ENCODE results near the gene SLC25A1. TPM values are rescaled to one million over a fixed set of nuclear protein-coding genes. Genes with fewer than 3 reads are reported as not detected.

SLC25A1 gene
- total and polyA plus RNA-seq, 2 donors (not counting 1 experiment from before 2014, with no cell fraction given), result 41.3 to 47.7 TPM

DNA sequence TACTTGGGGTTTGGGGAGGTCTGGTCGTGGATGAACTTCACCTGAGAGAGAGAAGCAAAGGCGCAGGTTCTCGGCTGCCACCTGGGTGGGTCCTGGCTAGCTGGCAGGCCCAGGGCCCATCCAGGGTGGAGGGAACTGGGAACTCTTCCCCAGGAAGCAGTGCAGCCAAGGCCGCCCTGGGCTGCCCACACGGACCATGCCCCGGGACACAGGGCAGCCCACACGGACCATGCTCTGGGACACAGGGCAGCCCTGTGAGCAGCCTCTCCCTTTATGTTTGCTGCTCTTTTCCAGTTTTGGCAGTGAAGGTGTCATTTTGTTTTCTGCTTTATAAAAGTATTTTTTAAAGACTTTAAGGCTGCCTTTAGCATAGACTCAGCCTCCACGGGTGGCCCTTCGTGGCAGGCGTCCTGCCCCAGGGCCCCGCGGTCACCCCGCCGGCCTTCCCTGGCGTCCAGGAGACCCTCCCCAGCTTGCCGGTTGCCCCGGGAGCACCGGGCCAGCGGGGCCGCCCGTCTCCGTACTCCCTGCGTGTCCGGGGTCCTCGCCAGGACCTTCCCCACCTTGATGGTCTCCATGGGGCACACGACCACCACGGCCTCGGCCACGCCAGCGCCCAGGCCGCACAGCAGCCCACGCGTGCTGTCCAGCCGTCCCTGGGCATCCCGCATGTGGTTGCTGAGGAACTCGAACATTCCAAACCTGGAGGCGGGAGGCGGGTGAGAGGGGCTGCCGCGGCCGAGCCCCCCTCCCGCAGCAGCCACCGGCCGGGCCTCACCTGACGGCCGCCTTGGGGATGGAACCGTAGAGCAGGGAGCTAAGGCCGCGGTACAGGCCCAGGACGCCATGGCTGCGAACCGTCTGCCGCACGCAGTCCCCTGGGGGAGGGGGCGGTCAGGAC is 1.1 kb downstream of the SLC25A1 start:
- Histone ChIP-seq H3K79me2 (ENCODE audit: control insufficient read depth, insufficient read depth, low read length) (peaks cover 24% of the 10 kb centered on the region), H3K9me3 (ENCODE audit: control extremely low read depth in 1 of 3, control insufficient read depth in 2 of 3, insufficient read depth in 1 of 3, low read length in 2 of 3) (peaks cover 0 to 3% (median 0%) of the 10 kb centered on the region in 3 donors), H3K4me2 (replicated peaks; ENCODE audit: low read depth, low read length, poor library complexity, severe bottlenecking) (peak overlapping the region; percentile 82), H3K27ac (ENCODE audit: low read length in 2 of 2) (peak overlapping the region in 1 of 2 donors; percentile 56), H3K4me1 (ENCODE audit: control insufficient read depth in 2 of 2, insufficient read depth in 2 of 2, low read length in 2 of 2) (peaks cover 35 to 55% of the 10 kb centered on the region in 2 donors), H3K9ac (ENCODE audit: low read length) (peak overlapping the region; percentile 71), H2AFZ (ENCODE audit: insufficient read depth, low read depth, low read length, poor library complexity, severe bottlenecking) (peak overlapping the region; percentile 78), H3K36me3 (replicated peaks in 1 of 2; ENCODE audit: control extremely low read depth in 1 of 2, control insufficient read depth in 1 of 2, extremely low read depth in 1 of 2, insufficient read depth in 2 of 2, low read length in 1 of 2) (peaks cover 0 to 4% of the 10 kb centered on the region in 2 experiments), H3K27me3 (replicated peaks in 1 of 4; ENCODE audit: control extremely low read depth in 1 of 4, control insufficient read depth in 3 of 4, insufficient read depth in 4 of 4, low read length in 3 of 4) (no peaks in the 10 kb centered on the region), H4K20me1 (ENCODE audit: control insufficient read depth, insufficient read depth, low read length, poor library complexity, severe bottlenecking) (peaks cover 31% of the 10 kb centered on the region), H3K4me3 (ENCODE audit: control extremely low read depth in 1 of 5, extremely low read depth in 1 of 5, insufficient read depth in 1 of 5, low read depth in 2 of 5, low read length in 4 of 5) (peak overlapping the region in 4 of 5 experiments; percentile 42 to 76 (median 69))
- Mint-ChIP-seq H3K27me3 (no peaks in the 10 kb centered on the region), H3K4me1 (peaks cover 49% of the 10 kb centered on the region), H3K4me3 (peak overlapping the region; percentile 78), H3K27ac (peak overlapping the region; percentile 74), H3K9me3 (ENCODE audit: insufficient read depth) (no peaks in the 10 kb centered on the region)
- TF ChIP-seq EZH2 (IDR thresholded peaks at IDR 0.05; ENCODE audit: borderline replicate concordance, insufficient read depth, low read depth, low read length, poor library complexity, severe bottlenecking) (no peak), CTCF (IDR thresholded peaks at IDR 0.05) (no peak)
- peak; percentile 12 for DNase-seq
- WGBS (ENCODE audit: insufficient coverage), result 52% methylated on average over 54 of the region's 55 CpGs
- ChIA-PET POLR2A (interaction anchor here (1.2 kb wide), 1 partner anchor 270 kb away, joined by 3 read pairs; the partner anchor contains the start of gene C22orf39), CTCF (interaction anchor here (4.4 kb wide), 1 partner anchor 300 kb away, joined by 19 read pairs; no protein-coding TSS in a partner anchor)
- intact Hi-C loops (cut with micrococcal nuclease), result loop anchor here (1.0 to 2.0 kb wide), 6 partner anchors 33 to 1121 kb away; partner anchors contain the start of genes CLTCL1, DGCR2, ESS2 and MRPL40
- ATAC-seq (ENCODE audit: low read depth), result no peak
